G401.6 (cell line): ENCODE measurements around the gene RPP21.
"Not testable (repeated sequence)": the region's sequence is repeated elsewhere in the genome, so short reads cannot be mapped to it uniquely, and the experiment has no call there.

Source experiments
- FAIRE-seq: peaks from 2 replicates; lab custom pipeline; 2012; peaks lifted over from hg19 to GRCh38; lab: Jason Lieb, UNC

RPP21 gene

DNA sequence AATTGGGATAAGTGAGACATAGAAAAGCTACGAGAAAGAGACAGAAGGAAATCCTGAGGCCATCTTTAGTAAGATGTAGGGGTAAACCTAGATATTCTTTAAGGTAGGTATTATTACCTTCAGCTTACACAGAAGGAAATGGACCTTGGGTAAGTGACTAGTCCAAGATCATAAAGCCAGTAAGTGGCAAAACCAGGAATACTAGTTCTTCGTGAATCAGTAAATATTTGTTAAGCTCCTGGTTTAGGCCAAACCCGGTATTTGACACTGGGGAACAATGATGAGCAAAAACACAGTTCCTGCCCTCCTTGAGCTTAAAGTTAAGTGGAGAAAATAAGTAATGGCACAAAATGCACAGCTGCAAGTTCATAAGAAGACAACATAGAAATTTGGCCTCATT, 13.0 kb upstream of the RPP21 start:
- FAIRE-seq: no peak

GRCh38 chr6:30334075-30334783, 10.7 kb upstream of the RPP21 start:
- FAIRE-seq: no peak

DNA sequence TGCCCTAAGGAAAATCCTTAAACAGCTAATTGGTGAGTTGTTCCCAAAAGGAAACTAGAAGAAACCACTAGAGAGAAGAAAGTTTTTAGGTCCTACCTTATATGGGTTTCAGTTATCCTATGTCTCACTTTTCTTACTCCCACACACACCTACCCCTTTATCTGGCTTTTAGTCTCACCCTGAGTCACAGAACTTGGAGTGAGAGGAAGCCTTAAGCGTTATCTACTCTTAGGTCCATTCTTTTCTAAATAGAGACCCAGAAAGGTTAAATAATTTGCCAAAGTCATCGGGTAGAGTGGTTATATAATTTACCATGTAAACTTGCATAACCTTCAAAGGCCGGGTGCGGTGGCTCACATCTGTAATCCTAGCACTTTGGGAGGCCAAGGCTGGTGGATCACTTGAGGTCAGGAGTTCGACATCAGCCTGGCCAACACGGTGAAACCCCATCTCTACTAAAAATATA, 4.3 kb upstream of the RPP21 start:
- FAIRE-seq: no peak

- no peak for FAIRE-seq
Measured at GRCh38 chr6:30341218-30341617, 3.7 kb upstream of the RPP21 start.

GRCh38 chr6:30341728-30342127, 3.2 kb upstream of the RPP21 start:
- no peak for FAIRE-seq

GRCh38 chr6:30344191-30344867, 627 bp upstream of the RPP21 start:
- FAIRE-seq: no peak

- FAIRE-seq: no peak
Measured at GRCh38 chr6:30345852-30346251, 896 bp downstream of the RPP21 start.

DNA sequence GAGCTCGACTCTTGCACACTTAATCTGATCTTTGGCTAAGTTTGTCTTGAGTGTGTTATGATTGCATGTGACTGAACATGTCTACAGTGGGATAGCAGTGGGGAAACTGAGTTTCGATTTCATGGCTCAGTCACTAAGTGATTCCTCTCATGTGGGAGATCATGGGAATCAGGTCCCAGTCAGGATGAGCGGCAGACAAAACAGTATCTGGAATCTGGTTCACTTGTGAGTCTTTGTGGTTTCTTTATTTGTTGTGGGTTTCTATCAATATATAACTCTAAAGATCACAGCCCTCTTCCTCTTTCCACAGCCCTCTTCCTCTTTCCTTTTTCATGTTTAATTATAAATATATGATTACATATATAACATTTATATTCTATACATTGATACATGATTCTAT, 4.0 kb downstream of the RPP21 start:
- no peak for FAIRE-seq

DNA sequence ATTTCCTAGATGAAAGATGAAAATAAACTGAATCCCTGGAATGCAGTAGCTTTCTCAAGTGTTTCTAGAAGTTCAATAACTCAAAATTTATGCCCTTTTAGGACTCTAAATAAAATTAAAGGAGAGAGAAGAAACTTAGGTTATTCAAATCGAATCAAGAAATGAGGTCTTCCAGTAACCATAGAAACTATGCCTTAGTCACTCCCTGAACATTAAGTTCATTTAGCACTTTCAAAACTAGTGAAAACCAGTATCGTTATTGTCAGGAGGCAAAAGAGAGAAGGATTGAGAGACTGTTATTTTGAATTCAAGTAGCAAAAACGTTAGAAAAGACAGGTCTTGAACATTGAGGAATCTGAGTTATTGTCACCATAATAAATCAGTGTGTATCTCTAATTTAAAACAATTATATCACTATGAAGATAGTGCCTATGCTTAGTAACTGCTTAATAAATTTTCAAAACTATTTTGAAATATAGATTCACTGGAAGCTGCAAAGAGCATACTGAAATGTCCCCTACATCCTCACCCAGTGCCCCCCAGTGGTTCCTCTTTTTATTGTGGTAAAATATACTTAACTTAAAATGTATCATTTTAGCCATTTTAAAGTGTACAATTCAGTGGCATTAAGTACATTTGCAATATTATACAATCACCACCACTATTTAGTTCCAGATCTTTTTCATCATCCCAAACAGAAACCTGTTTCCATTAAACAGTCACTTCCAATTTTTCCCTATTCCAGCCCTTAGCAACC, 4.6 kb downstream of the RPP21 start:
- no peak for FAIRE-seq

- FAIRE-seq: no peak
Measured at GRCh38 chr6:30350524-30350923, 5.6 kb downstream of the RPP21 start.

- no peak for FAIRE-seq
Measured at GRCh38 chr6:30352550-30352949, 7.6 kb downstream of the RPP21 start.

DNA sequence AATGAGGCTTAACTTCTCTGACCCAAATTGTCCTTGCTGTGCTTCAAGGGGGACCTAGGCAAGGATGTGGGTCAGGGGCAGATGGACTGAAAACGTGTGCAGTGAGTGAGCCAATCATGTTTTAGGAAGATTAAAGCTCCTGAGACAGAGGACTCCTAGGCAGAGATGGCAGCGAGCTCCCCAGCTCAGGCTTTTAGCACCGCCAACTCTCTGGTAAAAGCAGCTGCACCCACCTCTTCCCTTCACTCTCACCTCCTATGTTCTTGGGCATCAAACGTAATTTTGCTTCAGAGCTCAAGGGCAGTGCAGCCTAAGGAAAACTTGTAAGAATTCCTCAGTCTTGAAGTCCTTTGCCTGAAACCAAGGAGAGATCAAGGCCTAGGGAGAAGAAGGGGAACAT, 10.3 kb downstream of the RPP21 start:
- FAIRE-seq: no peak

GRCh38 chr6:30356536-30356935, 11.6 kb downstream of the RPP21 start:
- no peak for FAIRE-seq

DNA sequence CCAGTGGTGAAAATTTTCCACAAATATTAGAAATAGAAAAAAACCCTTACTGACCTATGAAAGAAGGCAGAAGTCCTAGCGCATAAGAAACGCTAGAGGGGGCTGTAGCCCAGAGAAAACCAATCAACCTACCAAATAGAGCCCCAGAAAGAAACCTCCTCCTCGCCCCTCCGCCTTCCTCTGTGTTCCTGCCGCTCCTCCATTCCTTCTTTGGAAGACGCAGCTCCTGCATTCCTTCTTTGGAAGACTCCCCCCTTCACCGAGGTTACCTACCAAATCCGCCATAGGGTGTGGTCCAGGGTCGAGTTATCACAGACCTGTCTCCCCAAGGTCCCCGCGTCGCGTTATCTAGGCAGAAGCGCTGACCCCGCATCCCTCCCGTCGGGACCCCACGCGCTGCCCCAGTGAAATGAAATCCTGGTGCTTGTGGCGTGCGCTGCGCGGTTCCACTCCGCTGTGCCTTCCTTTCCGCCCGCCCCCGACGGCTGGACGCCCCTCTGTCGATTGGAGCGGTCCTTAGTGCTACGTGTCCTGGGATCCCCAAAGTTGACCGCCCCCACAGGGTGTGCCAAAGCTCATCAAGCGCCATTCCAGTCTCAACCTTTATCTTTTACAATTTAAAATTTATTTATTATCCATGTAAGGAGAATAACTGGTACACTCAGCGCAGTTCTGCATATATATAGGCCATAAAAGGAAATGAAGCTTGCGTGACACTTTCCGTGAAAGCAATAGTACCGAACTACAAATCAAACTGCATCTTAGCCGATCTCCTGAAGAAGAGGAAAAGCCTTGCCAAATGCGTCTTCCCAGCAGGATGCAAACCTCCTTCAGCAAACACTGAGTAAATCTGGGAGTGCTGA, 13.0 kb downstream of the RPP21 start:
- peak; percentile 91 for FAIRE-seq

- no peak for FAIRE-seq
Measured at GRCh38 chr6:30359276-30359675, 14.3 kb downstream of the RPP21 start.

DNA sequence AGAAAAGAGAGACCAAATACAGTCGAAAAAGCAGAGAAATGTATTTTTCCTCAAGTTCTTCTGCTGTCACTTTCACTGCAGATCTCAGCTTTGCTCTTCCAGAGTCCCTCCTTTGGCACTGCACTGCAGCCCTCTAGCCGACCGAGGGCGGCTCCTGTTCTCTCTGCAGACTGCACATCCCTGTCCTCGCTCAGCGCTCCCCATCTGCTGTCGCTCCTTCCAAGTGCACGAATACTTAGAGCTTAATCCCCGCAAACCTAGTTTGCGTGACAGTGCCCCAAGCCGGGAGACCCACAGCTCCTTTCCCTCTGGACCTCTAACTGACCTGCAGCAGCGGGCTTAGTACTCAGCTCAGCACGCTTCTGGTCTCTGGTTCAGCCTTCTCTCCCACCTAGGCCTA, 15.2 kb downstream of the RPP21 start:
- FAIRE-seq: no peak

DNA sequence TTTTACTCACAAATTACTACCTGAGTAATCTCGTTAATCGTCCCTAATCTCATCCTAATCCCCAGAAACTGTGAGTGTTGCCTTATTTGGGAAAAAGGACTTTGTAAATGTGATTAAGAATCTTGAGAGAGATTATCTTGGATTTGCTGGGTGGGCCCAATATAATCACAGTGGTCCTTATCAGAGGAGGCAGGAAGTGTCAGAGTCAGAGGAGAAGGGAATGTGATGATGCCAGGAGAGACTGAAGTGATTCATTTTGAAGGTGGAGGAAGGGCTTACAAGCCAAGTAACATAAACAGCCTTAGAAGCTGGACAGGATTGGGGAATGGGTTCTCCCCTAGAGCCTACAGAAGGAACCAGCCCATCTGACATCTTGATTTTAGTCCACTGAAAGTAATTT, 16.7 kb downstream of the RPP21 start:
- no peak for FAIRE-seq

DNA sequence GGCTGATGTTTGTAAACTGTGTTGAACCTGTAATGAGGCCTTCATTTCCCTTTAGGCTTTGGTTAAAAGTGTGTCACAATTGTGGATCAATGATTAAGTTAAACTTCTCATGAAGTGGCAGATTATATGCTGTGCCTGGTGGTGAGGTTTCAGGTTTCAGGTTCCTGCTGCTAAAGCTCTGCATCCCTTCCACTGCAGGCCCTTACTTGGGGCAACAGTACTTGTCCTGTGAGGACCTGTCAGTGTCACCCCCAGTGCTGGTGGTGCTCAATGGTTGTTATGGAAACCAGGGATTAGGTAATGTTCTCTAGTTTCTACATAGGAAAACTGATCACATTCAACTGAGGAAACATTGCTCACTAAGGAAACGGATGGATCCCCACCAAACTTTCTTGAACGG, 18.5 kb downstream of the RPP21 start:
- FAIRE-seq: no peak

- no peak for FAIRE-seq
Measured at GRCh38 chr6:30364591-30364990, 19.6 kb downstream of the RPP21 start.

DNA sequence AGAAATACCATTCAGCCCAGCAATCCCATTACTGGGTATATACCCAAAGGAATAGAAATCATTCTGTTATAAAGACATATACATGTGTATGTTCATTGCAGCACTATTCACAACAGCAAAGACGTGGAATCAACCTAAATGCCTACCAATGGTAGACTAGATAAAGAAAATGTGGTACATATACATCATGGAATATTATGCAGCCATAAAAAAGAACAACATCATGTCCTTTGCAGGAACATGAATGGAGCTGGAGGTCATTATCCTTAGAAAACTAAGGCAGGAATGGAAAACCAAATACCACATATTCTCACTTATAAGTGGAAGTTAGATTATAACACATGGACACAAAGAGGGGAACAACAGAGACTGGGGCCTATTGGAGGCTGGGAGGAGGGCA, 24.3 kb downstream of the RPP21 start:
- not testable (repeated sequence) for FAIRE-seq

DNA sequence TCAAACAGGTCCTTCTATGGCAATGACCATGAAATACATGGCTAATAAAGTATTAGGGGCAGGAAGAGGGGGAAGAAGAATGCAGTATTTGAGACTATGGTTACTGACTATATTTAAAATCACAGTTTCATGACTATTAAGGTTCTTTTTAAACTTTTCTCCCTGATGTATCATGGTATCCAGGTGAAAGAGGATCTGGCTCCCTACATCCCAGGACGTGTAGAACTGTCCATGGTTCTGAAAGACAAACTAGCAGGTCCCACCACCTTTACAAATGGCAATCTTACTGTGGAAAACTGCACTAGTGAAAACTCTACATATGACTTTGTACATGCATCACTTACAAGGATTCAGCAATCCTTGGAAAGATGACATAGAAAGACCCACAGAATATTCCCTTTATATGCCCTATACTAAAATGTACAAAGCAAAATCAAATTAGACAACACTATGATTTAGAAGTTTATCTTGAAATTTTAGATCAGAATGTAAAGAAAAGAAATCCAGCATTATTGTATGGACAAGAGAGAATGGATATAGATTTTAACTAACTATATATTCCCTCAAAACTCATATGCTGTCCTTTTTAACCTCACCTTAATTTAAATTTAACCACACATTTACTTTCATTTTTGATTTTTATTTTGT, 33.5 kb downstream of the RPP21 start:
- no peak for FAIRE-seq

DNA sequence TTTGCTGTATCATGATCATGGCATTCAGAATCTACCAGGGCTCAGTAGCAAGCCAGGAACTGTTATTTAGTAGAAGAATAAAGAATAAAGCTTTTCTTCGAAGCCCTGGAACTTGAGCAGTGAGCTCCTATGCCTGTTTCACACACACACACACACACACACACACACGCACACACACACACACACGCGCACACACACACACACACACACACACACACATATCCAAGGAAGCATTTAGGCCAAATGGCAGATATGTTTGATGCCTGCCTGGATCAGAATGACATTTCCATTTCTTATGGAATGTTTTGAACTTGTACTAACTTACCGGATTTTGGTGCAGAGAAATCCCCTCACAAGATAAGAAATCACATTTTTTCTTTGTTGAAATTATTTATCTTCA, 35.5 kb downstream of the RPP21 start:
- no peak for FAIRE-seq
